ENCODE measurements around the gene NTM.

Gene NTM

GRCh38 chr11:131511794-131512193, 141.4 kb downstream of the NTM start:
- no peaks in the 10 kb centered on the region for H3K4me1 ChIP-seq (ENCODE audit: insufficient read depth, low read length)
- no peaks in the 10 kb centered on the region for H3K9me3 ChIP-seq (ENCODE audit: insufficient read depth, low read depth, low read length)
- H3K4me3 ChIP-seq (ENCODE audit: low read length) = no peak overlapping the region
- no peaks in the 10 kb centered on the region for H3K27me3 ChIP-seq (ENCODE audit: insufficient read depth, low read length)
- H3K9ac ChIP-seq (ENCODE audit: low read depth, low read length) = no peak overlapping the region
- no peaks in the 10 kb centered on the region for H3K36me3 ChIP-seq (ENCODE audit: insufficient read depth, low read depth, low read length)
- no peak overlapping the region for H3K27ac ChIP-seq (ENCODE audit: low read length)

DNA sequence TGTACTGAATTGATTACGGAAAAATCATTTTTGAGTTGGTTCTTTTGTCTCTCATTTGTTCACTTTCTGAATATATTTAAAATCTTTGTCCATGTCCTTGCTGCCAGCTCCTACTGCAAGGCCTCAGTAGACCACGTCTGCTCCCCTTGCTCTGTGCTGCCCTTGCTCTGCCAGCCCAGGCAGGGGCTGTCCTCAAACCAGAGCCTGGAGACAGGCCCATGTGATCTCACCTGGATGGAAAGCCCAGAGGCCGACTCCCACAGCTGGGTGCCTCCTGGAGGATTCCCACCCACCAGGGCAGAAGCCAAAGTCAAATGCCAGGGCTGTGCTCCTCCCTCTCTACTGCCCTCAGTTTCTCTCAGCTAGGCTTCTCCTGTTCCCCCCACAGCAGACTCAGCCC, 141.8 kb downstream of the NTM start:
- no peak overlapping the region for H3K27ac ChIP-seq (ENCODE audit: low read length)
- H3K27me3 ChIP-seq (ENCODE audit: insufficient read depth, low read length) = no peaks in the 10 kb centered on the region
- H3K4me1 ChIP-seq (ENCODE audit: insufficient read depth, low read length) = no peaks in the 10 kb centered on the region
- H3K4me3 ChIP-seq (ENCODE audit: low read length) = no peak overlapping the region
- H3K9me3 ChIP-seq (ENCODE audit: insufficient read depth, low read depth, low read length) = no peaks in the 10 kb centered on the region
- H3K9ac ChIP-seq (ENCODE audit: low read depth, low read length) = no peak overlapping the region
- no peaks in the 10 kb centered on the region for H3K36me3 ChIP-seq (ENCODE audit: insufficient read depth, low read depth, low read length)

GRCh38 chr11:131514062-131514461, 143.6 kb downstream of the NTM start:
- no peaks in the 10 kb centered on the region for H3K4me1 ChIP-seq (ENCODE audit: insufficient read depth, low read length)
- H3K27ac ChIP-seq (ENCODE audit: low read length) = no peak overlapping the region
- H3K9me3 ChIP-seq (ENCODE audit: insufficient read depth, low read depth, low read length) = no peaks in the 10 kb centered on the region
- H3K36me3 ChIP-seq (ENCODE audit: insufficient read depth, low read depth, low read length) = no peaks in the 10 kb centered on the region
- H3K9ac ChIP-seq (ENCODE audit: low read depth, low read length) = no peak overlapping the region
- H3K4me3 ChIP-seq (ENCODE audit: low read length) = no peak overlapping the region
- no peaks in the 10 kb centered on the region for H3K27me3 ChIP-seq (ENCODE audit: insufficient read depth, low read length)

DNA sequence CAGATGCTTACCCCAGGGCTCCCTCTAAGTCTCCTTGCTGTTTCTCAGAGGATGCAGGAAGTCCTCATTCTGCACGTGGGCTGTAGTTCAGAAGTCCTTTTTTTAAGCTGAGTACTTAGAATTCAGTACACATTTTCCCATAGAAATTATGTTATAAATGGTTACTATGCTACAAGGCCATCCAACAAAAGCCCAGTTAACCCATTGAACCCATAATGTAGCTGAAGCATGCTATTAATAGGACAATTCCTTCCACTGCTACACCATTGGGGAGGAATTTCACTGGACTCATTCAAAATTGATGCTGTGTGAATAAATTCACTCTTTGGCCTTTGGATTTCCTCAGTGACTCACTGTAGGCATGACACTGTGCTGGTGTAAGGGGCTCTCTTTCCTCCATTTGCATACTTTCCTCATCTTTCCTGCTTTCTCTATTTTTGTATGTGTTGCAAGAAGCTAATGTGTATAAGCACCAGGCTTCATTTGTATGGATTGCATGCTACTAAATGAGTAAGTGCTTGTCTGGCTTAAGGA, 148.0 kb downstream of the NTM start:
- H3K27me3 ChIP-seq (ENCODE audit: insufficient read depth, low read length) = no peaks in the 10 kb centered on the region

GRCh38 chr11:131522851-131523250, 152.4 kb downstream of the NTM start:
- Histone ChIP-seq H3K9me3 (ENCODE audit: insufficient read depth, low read depth, low read length) (no peaks in the 10 kb centered on the region), H3K27me3 (ENCODE audit: insufficient read depth, low read length) (no peaks in the 10 kb centered on the region), H3K4me1 (ENCODE audit: insufficient read depth, low read length) (no peaks in the 10 kb centered on the region), H3K4me3 (ENCODE audit: low read length) (no peak overlapping the region), H3K36me3 (ENCODE audit: insufficient read depth, low read depth, low read length) (no peaks in the 10 kb centered on the region), H3K9ac (ENCODE audit: low read depth, low read length) (no peak overlapping the region), H3K27ac (ENCODE audit: low read length) (no peak overlapping the region)

More for the DNA sequence above, 148.0 kb downstream of the NTM start:
- no peak overlapping the region for H3K27ac ChIP-seq (ENCODE audit: low read length)
- no peaks in the 10 kb centered on the region for H3K36me3 ChIP-seq (ENCODE audit: insufficient read depth, low read depth, low read length)
- no peak overlapping the region for H3K9ac ChIP-seq (ENCODE audit: low read depth, low read length)
- no peak overlapping the region for H3K4me3 ChIP-seq (ENCODE audit: low read length)
- H3K4me1 ChIP-seq (ENCODE audit: insufficient read depth, low read length) = no peaks in the 10 kb centered on the region
- H3K9me3 ChIP-seq (ENCODE audit: insufficient read depth, low read depth, low read length) = no peaks in the 10 kb centered on the region

- H3K4me3 ChIP-seq (ENCODE audit: low read length) = no peak overlapping the region
- no peaks in the 10 kb centered on the region for H3K4me1 ChIP-seq (ENCODE audit: insufficient read depth, low read length)
- no peak overlapping the region for H3K9ac ChIP-seq (ENCODE audit: low read depth, low read length)
- H3K27ac ChIP-seq (ENCODE audit: low read length) = no peak overlapping the region
- H3K36me3 ChIP-seq (ENCODE audit: insufficient read depth, low read depth, low read length) = no peaks in the 10 kb centered on the region
- H3K9me3 ChIP-seq (ENCODE audit: insufficient read depth, low read depth, low read length) = no peaks in the 10 kb centered on the region
- no peaks in the 10 kb centered on the region; the same call in 1 of the 2 replicates for H3K27me3 ChIP-seq (ENCODE audit: insufficient read depth, low read length)
Observed at GRCh38 chr11:131530407-131530806, 160.0 kb downstream of the NTM start.

DNA sequence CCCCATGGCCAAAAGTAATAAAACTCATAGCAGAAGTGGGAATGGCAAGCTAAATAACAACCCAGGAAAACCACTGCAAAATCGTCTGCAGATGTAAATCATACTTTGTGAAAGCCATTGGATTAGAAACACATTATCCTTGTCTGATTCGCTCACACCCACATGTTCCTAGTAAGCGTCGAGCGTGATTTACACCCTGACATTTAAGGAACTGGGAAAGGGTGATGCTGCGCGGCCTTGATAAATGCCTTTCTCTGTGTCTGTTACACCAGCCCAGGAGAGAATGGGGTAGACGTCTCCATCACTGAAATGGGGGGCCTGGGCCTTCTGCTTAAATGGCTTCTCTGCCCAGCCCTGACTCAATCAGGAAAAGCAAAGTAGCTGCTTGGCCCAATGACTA, 162.7 kb downstream of the NTM start:
- H3K27ac ChIP-seq (ENCODE audit: low read length) = no peak overlapping the region
- no peaks in the 10 kb centered on the region; the same call in 1 of the 2 replicates for H3K4me1 ChIP-seq (ENCODE audit: insufficient read depth, low read length)
- no peak overlapping the region for H3K4me3 ChIP-seq (ENCODE audit: low read length)
- H3K9me3 ChIP-seq (ENCODE audit: insufficient read depth, low read depth, low read length) = no peaks in the 10 kb centered on the region
- no peaks in the 10 kb centered on the region; the same call in 1 of the 2 replicates for H3K27me3 ChIP-seq (ENCODE audit: insufficient read depth, low read length)
- no peaks in the 10 kb centered on the region for H3K36me3 ChIP-seq (ENCODE audit: insufficient read depth, low read depth, low read length)
- H3K9ac ChIP-seq (ENCODE audit: low read depth, low read length) = no peak overlapping the region

DNA sequence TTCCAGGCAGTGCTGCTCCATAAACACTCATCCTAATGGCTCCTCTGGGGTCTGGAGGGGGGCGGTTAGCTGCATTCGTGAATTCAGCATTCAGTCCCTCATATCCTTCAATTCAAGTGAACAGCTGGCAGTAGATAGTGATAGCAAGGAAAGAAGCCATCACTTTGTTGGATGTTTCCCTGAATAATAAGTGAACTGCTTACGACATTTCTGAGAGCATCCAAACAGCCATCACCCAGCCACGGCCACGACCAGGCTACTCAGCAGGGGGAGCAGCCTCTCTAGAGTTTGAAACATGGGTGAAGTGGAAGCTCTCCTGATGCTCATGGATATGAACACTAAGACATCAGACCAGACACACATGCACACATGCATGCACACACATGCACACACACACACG, 163.6 kb downstream of the NTM start:
- Histone ChIP-seq H3K4me3 (ENCODE audit: low read length) (no peak overlapping the region), H3K27ac (ENCODE audit: low read length) (no peak overlapping the region), H3K4me1 (ENCODE audit: insufficient read depth, low read length) (no peaks in the 10 kb centered on the region; the same call in 1 of the 2 replicates), H3K9me3 (ENCODE audit: insufficient read depth, low read depth, low read length) (no peaks in the 10 kb centered on the region), H3K9ac (ENCODE audit: low read depth, low read length) (no peak overlapping the region), H3K36me3 (ENCODE audit: insufficient read depth, low read depth, low read length) (no peaks in the 10 kb centered on the region), H3K27me3 (ENCODE audit: insufficient read depth, low read length) (no peaks in the 10 kb centered on the region; the same call in 1 of the 2 replicates)

DNA sequence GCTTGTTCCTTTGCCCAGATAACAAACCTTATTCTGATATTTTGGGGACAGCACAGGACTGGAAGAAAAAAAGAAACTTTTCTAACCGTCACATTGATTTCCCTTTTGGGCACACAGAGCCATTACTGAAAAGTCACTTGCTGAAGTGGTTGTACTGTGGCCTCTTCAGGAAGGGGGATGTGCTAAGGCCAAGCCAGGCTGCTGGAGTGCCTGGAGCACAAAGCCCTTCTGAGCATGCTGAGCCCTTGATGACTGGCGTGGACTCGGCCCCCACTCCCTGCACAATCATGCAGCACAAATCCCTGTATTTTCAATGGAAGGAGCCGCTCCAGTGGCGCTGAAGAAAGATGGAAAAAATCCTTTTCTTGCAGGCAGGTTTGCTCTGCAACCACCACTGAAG, 164.2 kb downstream of the NTM start:
- Histone ChIP-seq H3K36me3 (ENCODE audit: insufficient read depth, low read depth, low read length) (no peaks in the 10 kb centered on the region), H3K27me3 (ENCODE audit: insufficient read depth, low read length) (no peaks in the 10 kb centered on the region), H3K9me3 (ENCODE audit: insufficient read depth, low read depth, low read length) (no peaks in the 10 kb centered on the region), H3K4me3 (ENCODE audit: low read length) (no peak overlapping the region), H3K27ac (ENCODE audit: low read length) (no peak overlapping the region), H3K9ac (ENCODE audit: low read depth, low read length) (no peak overlapping the region), H3K4me1 (ENCODE audit: insufficient read depth, low read length) (no peaks in the 10 kb centered on the region; the same call in 1 of the 2 replicates)

GRCh38 chr11:131536159-131536558, 165.7 kb downstream of the NTM start:
- H3K36me3 ChIP-seq (ENCODE audit: insufficient read depth, low read depth, low read length) = no peaks in the 10 kb centered on the region
- no peak overlapping the region for H3K4me3 ChIP-seq (ENCODE audit: low read length)
- H3K9ac ChIP-seq (ENCODE audit: low read depth, low read length) = no peak overlapping the region
- no peaks in the 10 kb centered on the region for H3K27me3 ChIP-seq (ENCODE audit: insufficient read depth, low read length)
- H3K27ac ChIP-seq (ENCODE audit: low read length) = no peak overlapping the region
- H3K4me1 ChIP-seq (ENCODE audit: insufficient read depth, low read length) = no peaks in the 10 kb centered on the region; the same call in 1 of the 2 replicates
- H3K9me3 ChIP-seq (ENCODE audit: insufficient read depth, low read depth, low read length) = peaks cover 6% of the 10 kb centered on the region

- H3K27me3 ChIP-seq (ENCODE audit: insufficient read depth, low read length) = no peaks in the 10 kb centered on the region
- no peak overlapping the region for H3K27ac ChIP-seq (ENCODE audit: low read length)
- H3K36me3 ChIP-seq (ENCODE audit: insufficient read depth, low read depth, low read length) = no peaks in the 10 kb centered on the region
- H3K4me3 ChIP-seq (ENCODE audit: low read length) = no peak overlapping the region
- no peak overlapping the region for H3K9ac ChIP-seq (ENCODE audit: low read depth, low read length)
- H3K9me3 ChIP-seq (ENCODE audit: insufficient read depth, low read depth, low read length) = peaks cover 10% of the 10 kb centered on the region
- no peaks in the 10 kb centered on the region; the same call in 1 of the 2 replicates for H3K4me1 ChIP-seq (ENCODE audit: insufficient read depth, low read length)
Observed at GRCh38 chr11:131537196-131537595, 166.8 kb downstream of the NTM start.

DNA sequence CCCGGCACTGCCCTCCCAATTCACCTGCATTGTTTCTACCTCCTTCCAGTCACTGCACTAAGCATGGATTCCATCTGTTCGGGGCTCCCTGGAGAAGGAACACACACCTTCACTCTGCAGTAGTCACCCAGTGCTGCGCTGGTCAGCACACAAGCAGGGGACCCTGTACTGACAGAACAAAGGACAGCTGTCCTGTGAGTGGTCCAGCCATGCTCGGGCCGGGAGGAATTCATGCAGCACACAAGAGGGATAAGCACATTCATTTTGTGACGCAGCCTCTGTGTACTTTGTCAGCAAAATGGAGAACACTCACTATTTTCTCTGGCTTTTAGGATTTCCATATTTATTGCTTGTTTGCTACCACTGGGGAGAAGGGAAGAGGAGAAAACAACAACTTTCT, 167.3 kb downstream of the NTM start:
- Histone ChIP-seq H3K9ac (ENCODE audit: low read depth, low read length) (no peak overlapping the region), H3K9me3 (ENCODE audit: insufficient read depth, low read depth, low read length) (peaks cover 10% of the 10 kb centered on the region), H3K36me3 (ENCODE audit: insufficient read depth, low read depth, low read length) (no peaks in the 10 kb centered on the region), H3K4me3 (ENCODE audit: low read length) (no peak overlapping the region), H3K27me3 (ENCODE audit: insufficient read depth, low read length) (no peaks in the 10 kb centered on the region), H3K4me1 (ENCODE audit: insufficient read depth, low read length) (no peaks in the 10 kb centered on the region; the same call in 1 of the 2 replicates), H3K27ac (ENCODE audit: low read length) (no peak overlapping the region)

Data from iPS-20b (cell line).